ENCODE measurements around the gene DPP4. TPM values are rescaled to one million over a fixed set of nuclear protein-coding genes. Genes with fewer than 3 reads are reported as not detected.
"Not testable (repeated sequence)": the region's sequence is repeated elsewhere in the genome, so short reads cannot be mapped to it uniquely, and the experiment has no call there.

Gene DPP4
- total RNA-seq, 1 donor = 0.27 TPM

DNA sequence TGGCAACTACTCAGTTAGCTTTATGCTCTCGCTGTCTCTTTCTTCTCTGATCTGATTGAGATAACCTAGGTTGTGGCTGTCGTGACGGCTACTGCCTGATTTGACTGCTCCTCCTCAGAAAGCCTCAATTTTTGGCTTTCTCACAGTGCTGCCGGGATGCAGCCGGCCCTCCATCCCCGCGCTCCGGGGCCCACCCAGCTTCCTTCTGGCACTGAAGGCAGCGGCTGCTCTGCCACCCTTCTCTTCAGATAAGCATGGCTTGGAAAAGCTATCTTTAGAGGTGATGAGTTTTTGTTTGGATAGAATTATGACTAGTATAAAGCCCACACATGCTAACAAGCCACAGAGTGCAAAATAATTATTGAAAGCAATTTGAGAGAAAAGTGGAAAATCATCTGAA is 102.5 kb downstream of the DPP4 start:
- DNase-seq (ENCODE audit: low read depth in 2 of 3, low spot score in 2 of 3) = no peak

DNA sequence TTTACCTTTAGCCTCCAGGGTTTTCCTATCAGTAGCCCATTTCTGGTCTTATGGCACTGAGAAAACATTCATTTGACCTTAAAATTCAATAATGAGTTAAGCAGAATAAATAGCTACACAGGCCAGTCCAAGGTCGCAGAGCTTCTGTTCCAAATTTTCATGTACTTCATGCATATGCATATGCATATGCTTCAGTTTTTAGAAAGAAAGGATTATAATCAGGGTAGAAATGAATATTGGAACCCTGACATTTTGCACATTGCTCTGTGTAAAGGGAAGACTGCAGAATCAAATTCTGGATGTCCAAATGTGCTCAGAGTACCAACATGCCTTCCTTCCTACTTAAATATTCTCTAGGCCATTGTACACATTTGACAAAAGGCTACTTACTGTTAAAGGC is 104.9 kb downstream of the DPP4 start:
- DNase-seq (ENCODE audit: low read depth in 2 of 3, low spot score in 2 of 3) = no peak

DNA sequence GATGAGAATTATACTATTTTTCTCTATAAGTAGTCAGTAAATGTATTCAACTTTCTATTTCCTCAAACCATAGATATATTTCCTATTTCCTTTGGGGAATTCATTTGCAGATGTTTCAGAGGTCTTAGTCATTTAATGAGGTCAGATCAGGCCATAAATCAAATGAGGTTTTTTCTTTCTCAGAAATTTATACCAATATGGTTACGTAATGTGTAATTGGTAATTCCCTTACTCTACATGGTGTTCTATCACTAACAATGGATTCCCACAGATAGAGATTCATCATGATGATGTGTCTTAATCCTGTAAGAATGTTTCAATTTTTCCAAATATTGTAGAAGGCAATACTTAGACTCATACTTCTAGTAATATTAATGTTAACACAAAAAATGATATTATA is 108.0 kb downstream of the DPP4 start:
- DNase-seq (ENCODE audit: low read depth in 2 of 3, low spot score in 2 of 3) = peak in 2 of 3 donors; percentile 25 to 52

DNA sequence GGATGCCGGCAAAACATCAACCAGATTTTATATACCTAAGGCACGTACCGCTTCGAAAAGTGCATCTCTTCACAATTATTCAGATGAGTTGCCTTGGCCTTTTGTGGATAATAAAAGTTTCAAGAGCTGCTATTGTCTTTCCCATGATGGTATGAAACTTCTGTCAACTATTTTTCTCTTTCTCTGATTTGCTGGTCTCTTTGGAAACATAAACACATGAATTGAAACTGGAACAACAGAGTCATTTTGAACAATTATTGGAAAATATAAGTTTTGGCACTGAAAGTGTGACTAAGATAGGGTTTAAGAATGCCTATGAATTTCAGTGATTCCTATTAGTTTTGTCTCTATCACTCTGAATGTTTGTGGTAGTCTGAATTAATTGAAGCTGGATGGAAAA is 109.9 kb downstream of the DPP4 start:
- DNase-seq (ENCODE audit: low read depth in 2 of 3, low spot score in 2 of 3) = no peak

DNA sequence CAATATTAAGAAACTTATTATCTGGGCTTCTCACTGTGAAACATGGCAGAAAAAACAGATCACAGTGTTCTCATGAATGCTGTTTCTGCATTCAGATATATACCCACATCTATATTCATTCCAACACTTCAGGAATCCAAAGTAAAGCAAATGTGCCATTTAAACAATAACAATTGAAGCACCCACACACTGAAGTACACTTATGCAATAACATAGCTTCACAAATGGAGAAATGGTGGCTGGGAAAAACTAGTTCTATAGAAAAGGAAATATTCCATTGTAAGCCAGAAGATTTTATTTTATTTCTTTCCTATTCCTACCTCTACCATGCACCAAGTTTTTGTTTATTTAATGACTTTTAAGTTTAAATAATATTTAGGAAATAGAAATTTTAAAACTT is 111.9 kb downstream of the DPP4 start:
- DNase-seq (ENCODE audit: low read depth in 2 of 3, low spot score in 2 of 3) = no peak

DNA sequence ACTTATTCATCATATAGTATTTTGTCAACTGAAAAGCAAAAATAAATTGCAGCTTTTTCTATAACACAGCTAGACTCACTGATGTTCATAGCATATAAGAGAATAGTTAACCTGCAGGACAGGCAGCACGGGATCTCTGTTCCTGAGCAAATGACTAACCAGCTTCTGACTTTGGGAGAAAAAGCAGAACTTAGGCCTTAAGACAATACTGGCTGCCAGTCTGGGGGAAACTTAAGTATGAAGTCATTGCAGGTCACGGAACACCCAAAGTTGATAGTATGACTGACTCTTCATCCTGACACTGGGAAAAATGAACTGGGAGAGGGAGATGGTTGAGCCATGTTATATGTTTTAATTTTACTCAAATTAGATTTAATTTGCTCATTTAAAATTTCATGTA is 113.0 kb downstream of the DPP4 start:
- DNase-seq (ENCODE audit: low read depth in 2 of 3, low spot score in 2 of 3) = peak in 2 of 3 donors; percentile 37 to 39

DNA sequence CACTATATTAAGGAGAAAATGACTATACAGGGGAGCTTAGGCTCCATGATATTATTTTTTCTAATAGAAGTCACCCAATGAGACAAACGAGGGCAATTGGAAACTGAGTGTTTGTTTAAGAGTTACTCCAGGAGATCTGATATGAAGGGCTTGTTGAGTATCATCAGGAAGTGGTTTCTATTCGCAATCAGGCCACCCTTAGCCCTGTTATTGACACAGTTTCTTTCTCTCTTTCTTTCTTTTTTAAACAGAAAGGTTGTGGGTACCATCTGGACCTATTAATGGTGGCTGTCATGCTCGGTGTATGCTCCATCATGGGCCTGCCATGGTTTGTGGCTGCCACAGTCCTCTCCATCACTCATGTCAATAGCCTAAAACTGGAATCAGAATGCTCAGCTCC is 117.3 kb downstream of the DPP4 start:
- DNase-seq (ENCODE audit: low read depth in 2 of 3, low spot score in 2 of 3) = no peak

DNA sequence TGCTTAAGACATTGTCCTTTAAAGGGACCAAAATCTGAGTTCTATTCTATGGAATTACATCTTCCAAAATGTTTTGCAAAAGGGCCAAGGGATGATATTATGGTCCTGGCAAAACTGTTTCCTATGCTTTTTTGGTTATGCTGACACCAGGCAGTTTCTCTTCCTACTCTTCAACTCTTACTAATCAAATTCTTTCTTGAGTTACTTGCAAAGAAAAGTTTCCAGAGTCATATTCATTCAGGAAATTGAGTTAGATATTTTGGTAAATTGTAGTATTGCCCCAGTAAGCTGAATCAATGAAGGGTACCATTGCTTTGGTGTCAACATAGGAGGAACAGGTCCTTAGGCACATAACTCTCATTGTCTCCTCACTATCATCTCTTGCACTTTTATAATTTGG is 118.8 kb downstream of the DPP4 start:
- DNase-seq (ENCODE audit: low read depth in 2 of 3, low spot score in 2 of 3) = no peak

DNA sequence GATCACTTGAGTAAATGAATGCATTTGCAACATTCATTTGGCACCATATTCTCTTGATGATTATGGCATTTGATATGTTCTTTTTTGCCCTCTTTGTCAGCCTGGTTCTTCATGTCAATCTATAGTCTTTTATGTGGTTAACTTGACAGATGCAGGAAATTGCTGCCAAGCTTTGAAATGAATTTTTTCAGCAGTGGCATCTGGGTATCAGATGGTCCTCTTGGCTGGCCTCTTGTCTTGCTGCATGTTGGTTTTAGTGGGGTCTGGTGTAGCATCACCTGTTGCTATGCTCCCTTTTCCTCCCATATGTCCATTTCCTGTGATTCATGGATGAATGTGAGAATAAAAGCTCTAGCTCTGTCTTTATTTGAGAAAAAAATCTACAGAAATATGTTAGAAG is 119.9 kb downstream of the DPP4 start:
- peak in 2 of 3 donors; percentile 11 to 55 for DNase-seq (ENCODE audit: low read depth in 2 of 3, low spot score in 2 of 3)

DNA sequence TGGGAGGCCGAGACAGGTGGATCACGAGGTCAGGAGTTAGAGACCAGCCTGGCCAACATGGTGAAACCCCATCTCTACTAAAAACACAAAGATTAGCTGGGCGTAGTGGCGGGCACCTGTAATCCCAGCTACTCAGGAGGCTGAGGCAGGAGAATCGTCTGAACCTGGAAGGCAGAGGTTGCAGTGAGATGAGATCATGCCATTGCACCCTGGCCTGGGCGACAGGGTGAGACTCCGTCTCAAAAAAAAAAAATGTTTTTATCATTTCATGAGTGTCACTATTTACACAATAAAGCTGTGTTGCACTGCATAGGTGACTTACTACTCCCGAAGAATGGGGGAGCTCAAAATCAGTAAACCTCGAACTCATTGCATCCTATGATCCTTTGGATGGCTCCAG is 120.6 kb downstream of the DPP4 start:
- not testable (repeated sequence) for DNase-seq (ENCODE audit: low read depth in 2 of 3, low spot score in 2 of 3)

DNA sequence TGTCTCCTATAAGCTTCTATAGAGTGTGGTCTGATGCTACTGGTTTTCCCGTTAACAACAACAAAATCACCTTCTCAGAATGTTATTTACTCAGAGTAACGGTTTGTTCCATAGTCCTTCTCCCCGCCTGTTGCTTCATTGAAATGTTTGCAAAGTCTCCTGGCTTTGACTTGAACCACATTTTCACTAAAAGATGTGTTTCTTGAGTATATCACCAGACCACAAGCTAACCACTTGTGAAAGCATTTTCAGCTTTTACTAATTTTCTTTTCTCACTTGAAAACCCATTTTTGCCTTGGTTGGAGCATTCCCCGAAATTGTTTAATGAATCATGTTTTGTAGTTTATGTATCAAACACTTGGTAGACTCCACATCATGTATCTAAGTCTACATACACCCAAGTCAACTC is 121.2 kb downstream of the DPP4 start:
- no peak for DNase-seq (ENCODE audit: low read depth in 2 of 3, low spot score in 2 of 3)

DNA sequence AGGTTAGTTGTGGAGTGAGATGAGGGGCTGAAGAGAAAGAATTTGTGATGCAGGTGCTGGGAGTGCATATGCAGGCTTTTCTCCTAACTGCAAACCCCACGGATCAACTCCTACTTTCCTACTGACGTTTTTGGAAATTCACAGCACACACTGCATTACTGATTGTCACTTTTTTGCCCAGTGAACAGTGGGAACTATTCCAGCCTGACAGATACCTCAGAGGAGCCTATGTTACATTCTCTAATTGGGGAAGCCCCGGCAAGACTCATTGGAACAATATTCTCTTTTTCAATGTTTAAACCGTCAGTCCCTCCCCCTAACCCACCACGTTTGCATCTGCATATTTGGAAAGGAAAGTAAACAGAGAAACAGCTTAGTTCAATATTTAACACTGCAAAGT is 126.2 kb downstream of the DPP4 start:
- no peak for DNase-seq (ENCODE audit: low read depth in 2 of 3, low spot score in 2 of 3)

DNA sequence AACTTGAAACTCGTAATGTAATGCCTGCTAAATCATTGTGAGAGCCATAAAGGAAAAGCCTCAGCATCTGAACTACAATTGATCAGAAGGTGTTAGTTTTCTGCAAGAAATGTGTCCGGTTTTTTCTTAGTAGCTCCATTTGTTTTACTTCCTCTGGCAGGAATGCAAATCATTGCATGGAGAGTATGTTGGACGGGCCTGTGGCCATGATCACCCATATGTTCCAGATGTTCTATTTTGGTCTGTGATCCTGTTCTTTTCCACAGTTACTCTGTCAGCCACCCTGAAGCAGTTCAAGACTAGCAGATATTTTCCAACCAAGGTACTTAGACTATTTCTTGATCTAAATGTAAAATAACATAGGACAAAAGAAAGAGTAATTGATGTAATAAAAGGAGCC is 126.6 kb downstream of the DPP4 start:
- DNase-seq (ENCODE audit: low read depth in 2 of 3, low spot score in 2 of 3) = no peak

DNA sequence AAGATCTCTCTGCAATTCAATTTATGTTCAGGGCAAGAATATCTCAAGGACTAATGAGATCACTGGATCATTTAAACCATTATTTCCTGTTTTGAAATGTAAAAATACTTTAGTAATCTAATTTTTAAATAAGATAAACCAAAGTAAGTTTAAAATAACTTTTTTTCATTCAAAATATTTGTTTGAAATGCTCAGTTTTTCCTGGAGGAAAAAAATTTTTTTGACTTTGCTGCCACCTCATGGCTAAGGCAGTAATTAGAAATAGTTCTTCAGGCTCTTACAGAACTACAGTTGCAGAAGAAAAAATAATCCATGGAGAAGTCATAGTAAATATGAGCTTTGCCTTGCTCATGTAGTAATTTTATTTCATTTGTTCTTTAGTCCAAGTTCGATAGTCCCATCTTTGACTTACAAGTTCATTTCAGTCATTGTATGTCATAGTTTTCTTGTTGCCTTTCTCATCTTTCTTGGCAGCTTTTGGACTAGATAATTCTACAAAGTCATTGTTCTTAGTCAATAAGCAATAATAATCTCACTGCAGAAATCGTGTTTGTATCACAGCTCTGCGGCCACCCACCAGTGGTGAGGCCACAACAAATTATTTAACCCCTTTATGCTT is 127.4 kb downstream of the DPP4 start:
- DNase-seq (ENCODE audit: low read depth in 2 of 3, low spot score in 2 of 3) = peak in 2 of 3 donors; percentile 12 to 48

DNA sequence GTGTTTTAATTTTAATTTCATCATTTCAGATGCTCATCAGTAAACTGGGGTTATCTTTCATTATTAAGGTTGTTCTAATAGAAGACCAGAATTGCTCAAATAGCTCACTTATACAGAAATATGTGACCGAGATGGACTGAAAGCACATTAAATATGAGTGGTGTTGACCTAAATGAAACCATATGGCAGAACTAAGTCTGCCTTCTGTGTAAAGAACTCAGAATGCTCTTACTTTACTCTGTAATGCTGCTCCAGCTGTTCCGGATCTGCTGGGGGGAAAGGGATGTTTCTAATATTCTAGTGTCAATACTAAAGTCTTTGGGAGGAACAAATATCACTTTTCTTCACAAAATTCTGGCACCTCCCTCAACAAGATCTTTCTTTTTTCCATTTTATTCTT is 131.0 kb downstream of the DPP4 start:
- no peak for DNase-seq (ENCODE audit: low read depth in 2 of 3, low spot score in 2 of 3)

Small RNA genes lying within 50 kb of the gene (small RNA-seq; reads per million reads assigned to genes)
- gene TIMM8AP1 = not detected

Other genes starting within 250 kb of the DPP4 start
- gene GCG, start 78.0 kb upstream of the DPP4 start, total RNA-seq = not detected
- gene FAP, start 169.2 kb upstream of the DPP4 start, total RNA-seq = not detected
- 59.8 TPM for gene IFIH1, start 244.5 kb upstream of the DPP4 start, total RNA-seq

All from hematopoietic multipotent progenitor cell (in vitro differentiated cells).